Astrocyte of the spinal cord (primary cell): ENCODE measurements around the gene TXNRD1.

Experiments used
- DNase-seq: peaks from one replicate; pipeline ENCODE4 v3.0.0; 2011; ENCODE audit warnings: low read depth, low spot score
- H3K4me3 ChIP-seq: 2 replicates; pipeline ENCODE4 v1.5.1; 2011; ENCODE audit warnings: low read depth, mild to moderate bottlenecking, low read length, moderate library complexity
- CTCF ChIP-seq: IDR thresholded peaks from 2 replicates; pipeline ENCODE4 v1.5.1; 2012; ENCODE audit warnings: low read depth, mild to moderate bottlenecking, low read length, inconsistent platforms
- in situ Hi-C: cut with HindIII; loops from 2 replicates; pipeline ENCODE4 v1.10.0; 2017; ENCODE audit warnings: low sequenced_read_pairs

The TXNRD1 gene

GRCh38 chr12:104279164-104279563, 63.6 kb downstream of the TXNRD1 start:
- DNase-seq, result no peak
- TF ChIP-seq CTCF, result no peak
- H3K4me3 ChIP-seq, result no peak overlapping the region
- in situ Hi-C loops, result no loop called here

GRCh38 chr12:104280111-104280510, 64.5 kb downstream of the TXNRD1 start:
- in situ Hi-C loops, result no loop called here
- no peak overlapping the region for H3K4me3 ChIP-seq

GRCh38 chr12:104280717-104281458, 65.3 kb downstream of the TXNRD1 start:
- peak; percentile 94 for DNase-seq
- no peak for TF ChIP-seq CTCF
- H3K4me3 ChIP-seq, result no peak overlapping the region
- in situ Hi-C loops, result no loop called here

More at GRCh38 chr12:104280111-104280510, 64.5 kb downstream of the TXNRD1 start:
- no peak for TF ChIP-seq CTCF
- no peak for DNase-seq

DNA sequence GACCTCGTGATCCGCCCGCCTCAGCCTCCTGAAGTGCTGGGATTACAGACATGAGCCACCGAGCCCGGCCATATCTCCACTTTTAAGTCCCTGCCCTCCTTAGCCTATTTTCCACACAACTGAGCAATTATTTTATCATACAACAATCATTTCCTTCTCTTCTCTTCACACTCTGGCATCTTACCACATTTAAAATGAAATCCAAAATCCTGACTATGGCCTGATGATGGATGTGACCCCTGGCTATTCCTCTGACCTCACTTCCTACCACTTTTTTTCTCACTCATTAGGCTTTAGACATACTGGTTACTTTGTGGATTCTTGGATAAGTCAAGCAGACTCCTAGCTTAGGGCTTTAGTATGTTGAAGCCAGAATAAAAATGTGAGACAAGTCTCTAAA, 66.1 kb downstream of the TXNRD1 start:
- DNase-seq, result no peak
- no peak overlapping the region for H3K4me3 ChIP-seq
- in situ Hi-C loops, result no loop called here
- TF ChIP-seq CTCF, result no peak

DNA sequence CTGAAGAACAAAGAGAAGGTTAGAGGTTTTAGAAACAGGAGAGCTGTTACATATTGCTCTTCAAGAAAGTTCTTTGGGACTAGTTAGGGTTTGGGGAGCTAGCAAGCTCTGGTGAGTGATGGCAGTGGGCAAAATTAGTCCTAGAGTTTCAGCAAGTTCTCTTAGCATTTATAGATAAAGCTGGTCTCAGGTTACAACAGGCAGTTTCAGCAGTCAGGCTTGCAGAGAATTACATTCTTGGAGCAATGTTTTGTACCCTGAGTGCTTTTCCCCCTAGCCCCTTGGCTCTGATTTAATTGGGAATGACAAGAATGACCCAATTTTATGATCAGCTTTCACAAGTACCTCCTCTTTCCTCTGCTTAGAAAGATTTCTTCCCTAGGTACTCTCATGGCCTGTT, 66.5 kb downstream of the TXNRD1 start:
- no peak overlapping the region for H3K4me3 ChIP-seq
- no peak for TF ChIP-seq CTCF
- DNase-seq, result peak; percentile 53
- in situ Hi-C loops, result no loop called here

DNA sequence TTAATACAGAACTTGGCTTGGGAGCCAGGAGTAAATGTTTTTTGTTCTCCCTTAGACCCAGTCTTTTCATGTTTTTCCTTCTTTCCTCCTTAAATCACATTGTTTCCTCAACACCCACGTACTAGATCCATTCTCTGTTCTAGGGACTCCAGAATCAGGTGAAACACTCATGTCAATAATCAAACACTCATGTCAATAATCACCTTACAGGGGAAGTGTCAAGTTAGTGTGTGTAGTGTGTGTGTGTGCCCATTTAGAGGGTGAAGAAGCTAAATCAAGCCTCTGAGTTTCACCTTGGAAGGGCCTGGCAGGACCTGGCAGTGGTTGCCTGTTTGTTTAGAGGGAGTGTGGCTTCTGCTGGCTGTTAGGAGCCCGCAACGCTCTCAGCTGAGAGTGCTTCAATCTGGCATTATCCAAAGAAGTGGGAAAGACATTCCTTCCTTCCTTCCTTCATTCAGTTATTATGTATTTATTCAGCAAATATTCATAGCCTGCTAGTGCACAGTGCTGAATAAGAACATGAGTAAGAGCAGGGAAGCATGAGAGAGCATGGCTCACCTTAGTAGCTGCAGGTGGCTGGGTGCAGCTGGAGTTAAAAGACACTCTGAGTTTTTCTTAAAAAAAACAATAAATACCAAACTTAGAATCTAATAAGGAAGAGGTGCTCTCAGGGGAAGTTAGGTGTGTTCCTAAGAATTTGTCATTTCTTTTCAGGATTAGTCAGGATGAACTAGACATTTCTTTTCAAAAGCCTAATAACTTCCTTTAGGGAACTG, 70.3 kb downstream of the TXNRD1 start:
- peak; percentile 58 for DNase-seq
- peak overlapping the region; percentile 73 for H3K4me3 ChIP-seq
- TF ChIP-seq CTCF, result no peak
- in situ Hi-C loops, result no loop called here
